HFFc6 (cell line): ENCODE results near the gene GALNT17. TPM values are rescaled to one million over a fixed set of nuclear protein-coding genes. Genes with fewer than 3 reads are reported as not detected.

Source experiments
- DNase-seq: peaks from one replicate; pipeline ENCODE4 v3.0.0-alpha.2; 2018
- H3K27ac Mint-ChIP-seq: 2 replicates; pipeline ENCODE4 v1.8.0; 2020; ENCODE audit warnings: mild to moderate bottlenecking, mixed read lengths
- H3K27me3 Mint-ChIP-seq: 2 replicates; pipeline ENCODE4 v1.8.0; 2021; ENCODE audit warnings: mild to moderate bottlenecking, moderate library complexity, mixed read lengths; ENCODE audit not compliant: insufficient read depth
- H3K36me3 Mint-ChIP-seq: 2 replicates; pipeline ENCODE4 v1.8.0; 2021; ENCODE audit warnings: low read depth, mixed read lengths
- H3K4me1 Mint-ChIP-seq: 2 replicates; pipeline ENCODE4 v1.8.0; 2020; ENCODE audit warnings: low read depth, mixed read lengths
- H3K4me3 Mint-ChIP-seq: 2 replicates; pipeline ENCODE4 v1.8.0; 2020; ENCODE audit warnings: mild to moderate bottlenecking, moderate library complexity, mixed read lengths
- H3K9me3 Mint-ChIP-seq: 2 replicates; pipeline ENCODE4 v1.8.0; 2020; ENCODE audit warnings: mild to moderate bottlenecking, mixed read lengths
- total RNA-seq, 6 experiments: library from RNA; stranded (reverse); fragmentation: NEBNext Ultra II Directional; extraction: Animal tissue kit (Norgen Biotek cat#: 25700); gene quantifications; 2 replicates in 1 of 6; 3 replicates in 5 of 6; pipeline ENCODE4 v1.2.3, GENCODE V29; 2021
- TF ChIP-seq, protein P1 (sequence below): fragments of 200-600 bp; sonication (generic); IDR thresholded peaks from 2 replicates; pipeline ENCODE4 v1.5.0; 2021; ENCODE audit warnings: antibody characterized with exemption, mild to moderate bottlenecking

The GALNT17 gene
- total RNA-seq, 6 experiments from 2014 or later = not detected

DNA sequence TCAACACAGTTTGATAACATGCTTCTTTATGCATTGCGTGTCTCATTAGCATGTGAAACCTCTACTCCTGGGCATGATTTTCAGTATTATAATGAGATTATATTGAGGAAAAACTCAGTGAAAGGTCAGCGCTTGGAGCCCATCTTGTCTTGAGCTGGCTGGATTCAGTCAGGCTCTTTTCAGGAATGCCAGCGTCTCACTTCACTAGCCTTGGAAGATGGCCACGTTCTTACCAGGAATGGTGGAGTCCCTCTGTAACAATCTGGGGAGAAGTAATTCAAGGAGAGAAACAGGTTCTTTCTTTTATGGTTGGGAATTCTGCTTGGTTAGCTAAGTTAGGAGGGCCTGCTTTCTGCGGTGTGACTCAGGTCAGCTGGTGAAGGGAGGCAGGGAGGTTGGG is 241.0 kb downstream of the GALNT17 start:
- TF ChIP-seq, protein P1, sequence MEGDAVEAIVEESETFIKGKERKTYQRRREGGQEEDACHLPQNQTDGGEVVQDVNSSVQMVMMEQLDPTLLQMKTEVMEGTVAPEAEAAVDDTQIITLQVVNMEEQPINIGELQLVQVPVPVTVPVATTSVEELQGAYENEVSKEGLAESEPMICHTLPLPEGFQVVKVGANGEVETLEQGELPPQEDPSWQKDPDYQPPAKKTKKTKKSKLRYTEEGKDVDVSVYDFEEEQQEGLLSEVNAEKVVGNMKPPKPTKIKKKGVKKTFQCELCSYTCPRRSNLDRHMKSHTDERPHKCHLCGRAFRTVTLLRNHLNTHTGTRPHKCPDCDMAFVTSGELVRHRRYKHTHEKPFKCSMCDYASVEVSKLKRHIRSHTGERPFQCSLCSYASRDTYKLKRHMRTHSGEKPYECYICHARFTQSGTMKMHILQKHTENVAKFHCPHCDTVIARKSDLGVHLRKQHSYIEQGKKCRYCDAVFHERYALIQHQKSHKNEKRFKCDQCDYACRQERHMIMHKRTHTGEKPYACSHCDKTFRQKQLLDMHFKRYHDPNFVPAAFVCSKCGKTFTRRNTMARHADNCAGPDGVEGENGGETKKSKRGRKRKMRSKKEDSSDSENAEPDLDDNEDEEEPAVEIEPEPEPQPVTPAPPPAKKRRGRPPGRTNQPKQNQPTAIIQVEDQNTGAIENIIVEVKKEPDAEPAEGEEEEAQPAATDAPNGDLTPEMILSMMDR = no peak
- H3K27me3 Mint-ChIP-seq = no peaks in the 10 kb centered on the region
- peaks cover 6% of the 10 kb centered on the region for H3K36me3 Mint-ChIP-seq
- no peaks in the 10 kb centered on the region for H3K4me1 Mint-ChIP-seq
- H3K4me3 Mint-ChIP-seq = no peak overlapping the region
- peaks cover 62% of the 10 kb centered on the region for H3K9me3 Mint-ChIP-seq
- no peak overlapping the region for H3K27ac Mint-ChIP-seq
- DNase-seq = no peak

DNA sequence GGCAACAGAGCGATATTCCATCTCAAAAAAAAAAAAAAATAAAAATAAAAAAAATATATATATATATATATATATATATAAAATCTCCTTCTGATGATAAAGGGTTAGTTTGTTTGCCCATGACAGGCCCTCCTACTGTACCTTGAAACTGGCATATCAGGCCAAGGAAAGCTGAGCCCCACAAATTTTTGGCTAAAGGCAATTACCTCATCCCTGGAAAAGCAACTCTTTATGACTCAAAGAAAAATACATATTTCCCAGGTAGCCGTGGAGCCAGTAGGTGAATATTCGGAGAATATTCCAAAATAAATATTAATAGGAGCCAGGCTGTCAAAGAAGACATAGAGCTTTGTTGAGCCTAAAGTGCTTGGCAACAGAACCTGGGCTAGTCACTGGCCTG is 245.1 kb downstream of the GALNT17 start:
- Mint-ChIP-seq H3K4me3 (no peak overlapping the region), H3K27me3 (peaks cover 2% of the 10 kb centered on the region), H3K27ac (no peak overlapping the region), H3K4me1 (no peaks in the 10 kb centered on the region), H3K36me3 (peaks cover 19% of the 10 kb centered on the region), H3K9me3 (peaks cover 76% of the 10 kb centered on the region)
- DNase-seq = no peak
- TF ChIP-seq, protein P1 = no peak

- Mint-ChIP-seq H3K27ac (no peak overlapping the region), H3K27me3 (peaks cover 2% of the 10 kb centered on the region), H3K9me3 (peaks cover 79% of the 10 kb centered on the region), H3K4me3 (no peak overlapping the region), H3K36me3 (peaks cover 19% of the 10 kb centered on the region), H3K4me1 (no peaks in the 10 kb centered on the region)
- DNase-seq = no peak
- TF ChIP-seq, protein P1 = no peak
Measured at GRCh38 chr7:71377469-71377868, 245.5 kb downstream of the GALNT17 start.

DNA sequence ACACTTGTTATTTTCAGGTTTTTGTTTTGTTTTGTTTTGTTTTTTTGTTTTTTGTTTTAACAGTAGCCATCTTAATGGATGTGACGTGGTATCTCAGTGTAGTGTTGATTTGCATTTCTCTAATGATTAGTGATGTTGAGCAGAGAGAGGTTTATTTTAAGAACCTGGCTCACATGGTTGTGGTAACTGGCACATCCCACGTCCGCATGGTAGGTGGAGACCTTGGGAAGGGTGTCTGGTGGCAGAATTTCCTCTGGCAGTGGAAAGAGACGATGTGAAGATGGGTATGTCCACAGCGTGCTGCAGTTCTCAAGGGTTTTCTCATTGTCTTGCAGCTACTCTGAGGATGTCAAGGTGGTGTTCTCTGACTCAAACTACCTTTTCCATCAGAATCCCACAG is 252.2 kb downstream of the GALNT17 start:
- H3K27me3 Mint-ChIP-seq = peaks cover 5% of the 10 kb centered on the region
- H3K9me3 Mint-ChIP-seq = peaks cover 76% of the 10 kb centered on the region
- no peaks in the 10 kb centered on the region for H3K4me1 Mint-ChIP-seq
- DNase-seq = no peak
- H3K4me3 Mint-ChIP-seq = no peak overlapping the region
- H3K27ac Mint-ChIP-seq = no peak overlapping the region
- peaks cover 10% of the 10 kb centered on the region for H3K36me3 Mint-ChIP-seq
- TF ChIP-seq, protein P1 = no peak

DNA sequence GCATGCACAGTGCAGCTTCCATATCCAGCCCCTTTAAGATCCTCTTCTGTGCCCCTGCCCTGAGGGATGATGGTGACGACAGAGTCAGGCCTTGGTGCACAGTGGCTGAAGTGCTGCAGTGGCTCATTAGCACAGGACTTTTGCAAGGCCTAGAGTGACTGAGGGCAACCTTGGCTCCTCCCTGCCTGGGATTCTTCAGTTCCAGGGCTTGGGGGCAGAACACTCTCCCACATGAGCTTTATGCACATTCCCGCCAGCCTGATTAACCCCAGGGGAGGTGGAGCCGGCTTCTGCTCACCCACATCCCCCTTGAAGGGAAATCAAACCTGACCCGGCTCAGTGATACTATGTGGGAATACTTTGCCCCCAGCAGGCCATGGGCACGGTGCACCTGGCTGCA is 253.4 kb downstream of the GALNT17 start:
- no peak for DNase-seq
- Mint-ChIP-seq H3K36me3 (peaks cover 5% of the 10 kb centered on the region; the same call in 1 of the 2 replicates), H3K27ac (no peak overlapping the region), H3K9me3 (peaks cover 73% of the 10 kb centered on the region), H3K27me3 (peaks cover 5% of the 10 kb centered on the region), H3K4me1 (no peaks in the 10 kb centered on the region), H3K4me3 (no peak overlapping the region)
- TF ChIP-seq, protein P1 = no peak
